ENCODE data around the gene FAM120B. TPM values are rescaled to one million over a fixed set of nuclear protein-coding genes. Genes with fewer than 3 reads are reported as not detected.
"Not testable (repeated sequence)": the region's sequence is repeated elsewhere in the genome, so short reads cannot be mapped to it uniquely, and the experiment has no call there.

The FAM120B gene
- polyA plus RNA-seq, 1 donor, result 27.7 TPM

DNA sequence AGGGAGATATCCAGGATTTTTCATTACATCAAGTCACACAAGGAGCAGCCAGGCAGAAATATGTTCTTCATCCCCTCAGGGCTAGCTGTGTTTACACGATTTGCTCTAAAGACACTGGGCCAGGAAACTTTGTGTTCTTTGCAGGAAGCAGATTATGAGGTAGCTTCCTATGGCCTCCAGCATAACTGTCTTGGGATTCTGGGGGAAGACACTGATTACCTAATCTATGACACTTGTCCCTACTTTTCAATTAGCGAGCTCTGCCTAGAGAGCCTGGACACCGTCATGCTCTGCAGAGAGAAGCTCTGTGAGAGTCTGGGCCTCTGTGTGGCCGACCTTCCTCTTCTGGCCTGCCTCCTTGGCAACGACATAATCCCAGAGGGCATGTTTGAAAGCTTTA, 11.2 kb downstream of the FAM120B start:
- H3K36me3 ChIP-seq (ENCODE audit: control insufficient read depth, insufficient read depth, low read length), result peaks cover 19% of the 10 kb centered on the region
- H3K4me3 ChIP-seq (ENCODE audit: low read length), result no peak overlapping the region
- no peak for DNase-seq
- no peaks in the 10 kb centered on the region for H3K27me3 ChIP-seq (ENCODE audit: control insufficient read depth, insufficient read depth, low read length)
- H3K4me1 ChIP-seq (ENCODE audit: control insufficient read depth, insufficient read depth, low read length), result no peaks in the 10 kb centered on the region
- no peaks in the 10 kb centered on the region for H3K9me3 ChIP-seq (ENCODE audit: control insufficient read depth, low read depth, low read length)
- no CpG with 5 or more reads among the region's 5 CpGs for WGBS (ENCODE audit: insufficient coverage, low lambda C conversion rate)
- H3K27ac ChIP-seq (ENCODE audit: low read length), result no peak overlapping the region

DNA sequence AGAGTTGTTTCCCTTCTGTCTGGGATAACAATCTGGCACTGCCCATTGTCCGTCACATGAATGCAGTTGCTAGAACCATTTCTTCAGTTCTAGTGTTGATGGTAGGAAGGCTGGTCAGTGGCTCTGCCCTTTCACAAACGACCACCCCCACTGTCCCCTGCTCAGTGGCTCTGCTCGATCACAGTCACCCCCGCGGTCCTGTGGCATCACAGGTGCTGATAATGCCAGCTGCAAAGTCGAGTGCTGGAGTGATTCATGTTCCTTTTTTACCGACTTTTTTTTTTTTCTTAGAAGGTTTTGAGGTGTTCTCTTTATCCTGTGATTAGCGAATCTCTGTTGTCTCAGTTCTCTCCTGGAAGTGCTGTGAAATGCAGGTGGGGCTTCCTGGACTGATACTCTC, 22.8 kb downstream of the FAM120B start:
- Histone ChIP-seq H3K27me3 (ENCODE audit: control insufficient read depth, insufficient read depth, low read length) (no peaks in the 10 kb centered on the region), H3K27ac (ENCODE audit: low read length) (no peak overlapping the region), H3K9me3 (ENCODE audit: control insufficient read depth, low read depth, low read length) (no peaks in the 10 kb centered on the region), H3K36me3 (ENCODE audit: control insufficient read depth, insufficient read depth, low read length) (peaks cover 60% of the 10 kb centered on the region), H3K4me3 (ENCODE audit: low read length) (no peak overlapping the region), H3K4me1 (ENCODE audit: control insufficient read depth, insufficient read depth, low read length) (no peaks in the 10 kb centered on the region)
- no peak for DNase-seq
- 100% methylated on average over 4 of the region's 8 CpGs for WGBS (ENCODE audit: insufficient coverage, low lambda C conversion rate)

DNA sequence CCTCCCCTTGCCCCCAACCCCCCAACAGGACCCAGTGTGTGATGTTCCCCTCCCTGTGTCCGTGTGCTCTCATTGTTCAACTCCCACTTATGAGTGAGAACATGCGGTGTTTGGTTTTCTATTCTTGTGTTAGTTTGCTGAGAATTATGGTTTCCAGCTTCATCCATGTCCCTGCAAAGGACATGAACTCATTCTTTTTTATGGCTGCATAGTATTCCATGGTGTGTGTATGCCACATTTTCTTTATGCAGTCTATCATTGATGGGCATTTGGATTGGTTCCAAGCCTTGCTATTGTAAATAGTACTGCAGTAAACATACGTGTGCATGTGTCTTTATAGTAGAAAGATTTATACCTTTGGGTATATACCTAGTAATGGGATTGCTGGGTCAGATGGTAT, 28.6 kb downstream of the FAM120B start:
- DNase-seq; H3K9me3 ChIP-seq (ENCODE audit: control insufficient read depth, low read depth, low read length); H3K27ac ChIP-seq (ENCODE audit: low read length); H3K4me3 ChIP-seq (ENCODE audit: low read length); H3K27me3 ChIP-seq (ENCODE audit: control insufficient read depth, insufficient read depth, low read length); H3K4me1 ChIP-seq (ENCODE audit: control insufficient read depth, insufficient read depth, low read length): not testable (repeated sequence)
- no CpG with 5 or more reads among the region's 3 CpGs for WGBS (ENCODE audit: insufficient coverage, low lambda C conversion rate)
- H3K36me3 ChIP-seq (ENCODE audit: control insufficient read depth, insufficient read depth, low read length), result peaks cover 27% of the 10 kb centered on the region

DNA sequence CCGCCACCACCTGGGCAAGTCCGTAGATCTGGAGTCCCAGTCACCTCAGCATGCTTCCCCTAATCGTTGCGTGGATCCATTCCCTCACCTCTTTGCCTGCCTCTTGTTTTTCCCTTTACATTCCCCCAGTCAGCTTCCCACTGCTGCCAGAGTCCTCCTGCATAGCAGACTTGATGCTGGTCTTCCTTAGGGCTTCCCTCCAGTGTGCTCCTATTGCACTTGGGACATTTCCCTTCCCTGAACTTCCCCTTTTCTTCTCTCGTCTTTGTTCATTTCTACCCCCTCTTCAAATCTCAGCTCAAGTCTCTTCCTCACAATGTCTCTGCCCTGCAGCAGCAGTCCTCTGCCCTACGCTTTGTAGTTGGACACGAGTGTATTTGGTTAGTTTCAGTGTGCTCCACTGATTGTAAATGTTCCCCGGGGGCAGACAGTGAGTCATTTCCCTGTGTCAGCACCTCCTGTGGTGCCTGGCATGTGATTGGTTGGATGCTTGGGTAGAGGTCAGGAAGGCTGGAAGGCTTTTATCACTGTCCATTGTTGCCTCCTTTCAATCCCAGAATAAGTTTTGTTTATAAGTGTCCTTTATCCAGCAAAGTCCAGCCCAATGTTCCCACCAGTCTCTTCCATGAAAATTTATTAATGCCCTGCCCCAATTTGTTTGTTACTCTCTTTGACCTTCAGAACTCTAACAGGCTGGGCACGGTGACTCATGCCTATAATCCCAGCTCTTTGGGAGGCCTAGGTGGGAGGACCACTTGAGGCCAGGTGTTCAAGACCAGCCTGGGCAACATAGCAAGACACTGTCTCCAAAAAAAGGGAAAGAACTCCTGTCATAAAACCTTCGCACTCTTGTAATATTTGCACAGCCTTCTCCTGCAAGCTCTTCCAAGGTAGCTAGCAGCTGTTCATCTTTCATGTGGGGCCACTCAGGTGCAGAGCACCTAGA, 38.3 kb downstream of the FAM120B start:
- Histone ChIP-seq H3K4me3 (ENCODE audit: low read length) (no peak overlapping the region), H3K27ac (ENCODE audit: low read length) (no peak overlapping the region), H3K36me3 (ENCODE audit: control insufficient read depth, insufficient read depth, low read length) (peaks cover 50% of the 10 kb centered on the region), H3K4me1 (ENCODE audit: control insufficient read depth, insufficient read depth, low read length) (no peaks in the 10 kb centered on the region), H3K27me3 (ENCODE audit: control insufficient read depth, insufficient read depth, low read length) (no peaks in the 10 kb centered on the region), H3K9me3 (ENCODE audit: control insufficient read depth, low read depth, low read length) (no peaks in the 10 kb centered on the region)
- DNase-seq, result no peak
- no CpG with 5 or more reads among the region's 10 CpGs for WGBS (ENCODE audit: insufficient coverage, low lambda C conversion rate)

DNA sequence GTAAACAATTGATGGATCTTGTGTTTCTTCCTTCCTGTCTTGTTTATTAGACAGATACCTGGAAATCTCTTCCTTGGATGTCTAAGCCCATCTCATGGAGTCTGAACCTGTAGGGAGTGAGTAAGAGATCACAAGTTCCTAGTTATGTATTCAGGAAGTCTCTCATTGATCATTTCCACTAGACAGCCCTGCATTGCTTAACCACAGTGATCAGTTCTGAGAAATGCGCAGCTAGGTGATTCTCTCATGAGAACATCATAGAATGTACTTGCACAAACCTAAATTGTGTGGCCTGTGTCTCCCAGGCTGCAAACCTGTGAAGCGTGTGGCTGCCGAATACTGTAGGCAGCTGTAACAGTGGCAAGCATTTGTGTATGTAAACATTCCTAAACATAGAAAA, 39.1 kb downstream of the FAM120B start:
- no peak overlapping the region for H3K4me3 ChIP-seq (ENCODE audit: low read length)
- H3K9me3 ChIP-seq (ENCODE audit: control insufficient read depth, low read depth, low read length), result no peaks in the 10 kb centered on the region
- H3K27me3 ChIP-seq (ENCODE audit: control insufficient read depth, insufficient read depth, low read length), result no peaks in the 10 kb centered on the region
- peaks cover 55% of the 10 kb centered on the region for H3K36me3 ChIP-seq (ENCODE audit: control insufficient read depth, insufficient read depth, low read length)
- no peak for DNase-seq
- H3K27ac ChIP-seq (ENCODE audit: low read length), result no peak overlapping the region
- WGBS (ENCODE audit: insufficient coverage, low lambda C conversion rate), result no CpG with 5 or more reads among the region's 3 CpGs
- H3K4me1 ChIP-seq (ENCODE audit: control insufficient read depth, insufficient read depth, low read length), result no peaks in the 10 kb centered on the region

DNA sequence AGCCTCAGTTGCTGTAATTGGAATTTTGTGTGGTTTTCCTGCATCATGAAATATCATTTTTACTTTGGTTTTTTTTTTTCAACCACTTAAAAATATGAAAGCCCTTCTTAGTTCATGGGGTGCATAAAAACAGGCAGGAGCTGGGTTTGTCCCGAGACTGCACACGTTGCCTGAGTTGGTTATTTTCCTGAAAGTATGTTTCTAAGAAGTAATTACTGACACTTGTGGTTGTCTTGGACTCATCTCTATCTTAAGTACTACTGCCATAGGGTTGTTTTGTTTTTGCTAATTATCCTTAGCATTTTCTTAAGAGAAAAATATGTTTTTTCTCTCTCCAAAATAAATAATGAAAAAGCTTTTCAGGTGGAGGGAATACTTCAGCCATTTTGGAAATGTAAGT, 40.1 kb downstream of the FAM120B start:
- Histone ChIP-seq H3K4me1 (ENCODE audit: control insufficient read depth, insufficient read depth, low read length) (no peaks in the 10 kb centered on the region), H3K36me3 (ENCODE audit: control insufficient read depth, insufficient read depth, low read length) (peaks cover 53% of the 10 kb centered on the region), H3K27me3 (ENCODE audit: control insufficient read depth, insufficient read depth, low read length) (no peaks in the 10 kb centered on the region), H3K9me3 (ENCODE audit: control insufficient read depth, low read depth, low read length) (peaks cover 2% of the 10 kb centered on the region), H3K4me3 (ENCODE audit: low read length) (no peak overlapping the region), H3K27ac (ENCODE audit: low read length) (no peak overlapping the region)
- WGBS (ENCODE audit: insufficient coverage, low lambda C conversion rate), result no CpG with 5 or more reads among the region's 2 CpGs
- DNase-seq, result no peak

DNA sequence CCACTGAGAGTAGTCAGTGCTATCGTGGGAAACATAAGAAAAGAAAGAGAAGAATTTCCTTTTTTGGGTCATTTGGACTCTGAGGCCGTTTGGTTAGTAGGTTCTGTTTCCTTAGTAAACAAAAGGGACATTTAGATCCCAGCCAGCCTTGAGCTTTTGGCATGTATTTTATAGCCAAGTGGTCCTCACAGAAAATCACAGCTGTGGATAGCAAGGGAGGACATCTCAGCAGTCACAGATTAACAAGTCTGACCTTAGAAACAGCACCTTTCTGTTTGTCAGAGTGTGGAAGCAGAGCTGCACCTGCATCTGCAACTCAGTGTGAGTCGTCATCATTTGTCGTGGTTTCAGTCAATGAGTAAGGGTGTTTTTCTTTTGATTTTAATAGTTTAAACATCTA, 40.5 kb downstream of the FAM120B start:
- WGBS (ENCODE audit: insufficient coverage, low lambda C conversion rate), result no CpG with 5 or more reads among the region's 4 CpGs
- peaks cover 49% of the 10 kb centered on the region for H3K36me3 ChIP-seq (ENCODE audit: control insufficient read depth, insufficient read depth, low read length)
- no peaks in the 10 kb centered on the region for H3K4me1 ChIP-seq (ENCODE audit: control insufficient read depth, insufficient read depth, low read length)
- no peaks in the 10 kb centered on the region for H3K27me3 ChIP-seq (ENCODE audit: control insufficient read depth, insufficient read depth, low read length)
- H3K27ac ChIP-seq (ENCODE audit: low read length), result no peak overlapping the region
- no peak overlapping the region for H3K4me3 ChIP-seq (ENCODE audit: low read length)
- H3K9me3 ChIP-seq (ENCODE audit: control insufficient read depth, low read depth, low read length), result peaks cover 2% of the 10 kb centered on the region
- no peak for DNase-seq

DNA sequence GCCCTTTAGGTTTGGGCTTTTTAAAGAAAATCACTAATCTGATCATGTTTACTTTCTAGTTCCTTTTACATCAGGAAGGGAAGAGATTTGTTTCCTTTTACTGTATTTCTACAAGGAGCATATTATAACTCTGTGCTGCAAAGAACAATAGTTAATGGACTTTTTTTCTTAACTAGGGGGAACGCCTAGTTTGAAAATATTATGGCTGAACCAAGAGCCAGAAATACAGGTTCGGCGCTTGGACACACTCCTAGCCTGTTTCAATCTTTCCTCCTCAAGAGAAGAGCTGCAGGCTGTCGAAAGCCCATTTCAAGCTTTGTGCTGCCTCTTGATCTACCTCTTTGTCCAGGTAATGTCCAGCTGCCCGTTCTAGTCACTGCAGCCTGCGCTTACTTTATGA, 41.4 kb downstream of the FAM120B start:
- H3K27ac ChIP-seq (ENCODE audit: low read length), result no peak overlapping the region
- no peaks in the 10 kb centered on the region for H3K4me1 ChIP-seq (ENCODE audit: control insufficient read depth, insufficient read depth, low read length)
- no peaks in the 10 kb centered on the region for H3K27me3 ChIP-seq (ENCODE audit: control insufficient read depth, insufficient read depth, low read length)
- no peak overlapping the region for H3K4me3 ChIP-seq (ENCODE audit: low read length)
- DNase-seq, result no peak
- WGBS (ENCODE audit: insufficient coverage, low lambda C conversion rate), result no CpG with 5 or more reads among the region's 6 CpGs
- H3K9me3 ChIP-seq (ENCODE audit: control insufficient read depth, low read depth, low read length), result peaks cover 5% of the 10 kb centered on the region
- H3K36me3 ChIP-seq (ENCODE audit: control insufficient read depth, insufficient read depth, low read length), result peaks cover 45% of the 10 kb centered on the region

DNA sequence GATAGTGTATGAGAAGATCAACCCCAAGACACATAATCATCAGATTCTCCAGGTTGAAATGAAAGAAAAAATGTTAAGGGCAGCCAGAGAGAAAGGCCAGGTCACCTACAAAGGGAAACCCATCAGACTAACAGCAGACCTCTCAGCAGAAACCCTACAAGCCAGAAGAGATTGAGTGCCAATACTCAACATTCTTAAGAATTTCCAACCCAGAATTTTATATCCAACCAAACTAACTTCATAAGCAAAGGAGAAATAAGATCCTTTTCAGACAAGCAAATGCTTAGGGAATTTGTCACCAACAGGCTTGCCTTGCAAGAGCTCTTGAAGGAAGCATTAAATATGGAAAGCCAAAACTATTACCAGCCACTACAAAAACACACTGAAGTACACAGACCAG, 44.9 kb downstream of the FAM120B start:
- not testable (repeated sequence) for H3K27ac ChIP-seq (ENCODE audit: low read length); H3K9me3 ChIP-seq (ENCODE audit: control insufficient read depth, low read depth, low read length); H3K4me3 ChIP-seq (ENCODE audit: low read length); DNase-seq; H3K4me1 ChIP-seq (ENCODE audit: control insufficient read depth, insufficient read depth, low read length); H3K27me3 ChIP-seq (ENCODE audit: control insufficient read depth, insufficient read depth, low read length)
- H3K36me3 ChIP-seq (ENCODE audit: control insufficient read depth, insufficient read depth, low read length), result peaks cover 27% of the 10 kb centered on the region

DNA sequence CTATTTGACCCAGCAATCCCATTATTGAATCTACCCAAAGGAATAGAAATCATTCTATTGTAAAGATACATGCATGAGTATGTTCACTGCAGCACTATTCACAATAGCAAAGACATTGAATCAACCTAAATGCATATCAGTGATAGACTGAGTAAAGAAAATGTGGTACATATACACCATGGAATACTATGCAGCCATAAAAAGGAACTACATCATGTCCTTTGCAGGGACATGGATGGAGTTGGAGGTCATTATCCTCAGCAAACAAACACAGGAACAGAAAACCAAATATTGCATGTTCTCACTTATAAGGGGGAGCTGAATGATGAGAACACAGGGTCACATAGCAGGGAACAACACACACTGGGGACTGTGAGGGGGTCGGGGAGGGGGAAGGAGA, 48.6 kb downstream of the FAM120B start:
- H3K4me1 ChIP-seq (ENCODE audit: control insufficient read depth, insufficient read depth, low read length); H3K9me3 ChIP-seq (ENCODE audit: control insufficient read depth, low read depth, low read length); H3K4me3 ChIP-seq (ENCODE audit: low read length); H3K27me3 ChIP-seq (ENCODE audit: control insufficient read depth, insufficient read depth, low read length); H3K27ac ChIP-seq (ENCODE audit: low read length); DNase-seq: not testable (repeated sequence)
- H3K36me3 ChIP-seq (ENCODE audit: control insufficient read depth, insufficient read depth, low read length), result peaks cover 42% of the 10 kb centered on the region
- WGBS (ENCODE audit: insufficient coverage, low lambda C conversion rate), result no CpG with 5 or more reads among the region's 1 CpG

DNA sequence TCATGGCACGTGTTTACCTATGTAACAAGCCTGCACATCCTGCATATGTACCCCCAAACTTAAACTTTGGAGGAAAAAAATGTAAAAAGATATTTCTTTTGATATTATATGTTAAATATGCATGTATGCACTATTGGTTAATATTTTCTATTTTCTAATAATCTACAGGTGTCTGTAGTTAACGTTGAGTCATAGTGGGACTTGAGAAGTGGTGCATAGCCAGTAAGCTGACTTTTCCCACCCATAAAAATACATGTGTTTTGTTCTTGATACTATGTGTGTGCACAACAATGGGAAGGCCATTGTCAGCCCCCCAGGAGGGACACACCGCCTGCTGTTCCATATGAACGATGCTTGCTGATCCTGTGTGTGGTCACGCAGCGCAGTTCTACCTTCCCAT, 49.1 kb downstream of the FAM120B start:
- no peak for DNase-seq
- Histone ChIP-seq H3K4me3 (ENCODE audit: low read length) (no peak overlapping the region), H3K36me3 (ENCODE audit: control insufficient read depth, insufficient read depth, low read length) (peaks cover 42% of the 10 kb centered on the region), H3K4me1 (ENCODE audit: control insufficient read depth, insufficient read depth, low read length) (no peaks in the 10 kb centered on the region), H3K9me3 (ENCODE audit: control insufficient read depth, low read depth, low read length) (peaks cover 5% of the 10 kb centered on the region), H3K27ac (ENCODE audit: low read length) (no peak overlapping the region), H3K27me3 (ENCODE audit: control insufficient read depth, insufficient read depth, low read length) (no peaks in the 10 kb centered on the region)
- WGBS (ENCODE audit: insufficient coverage, low lambda C conversion rate), result no CpG with 5 or more reads among the region's 6 CpGs

All from large intestine (tissue), 3 donors.